ENCODE results near the gene PDXDC1. TPM values are rescaled to one million over a fixed set of nuclear protein-coding genes. Genes with fewer than 3 reads are reported as not detected.
"Not testable (repeated sequence)": the region's sequence is repeated elsewhere in the genome, so short reads cannot be mapped to it uniquely, and the experiment has no call there.

Gene PDXDC1
- total and polyA plus RNA-seq, 9 of the 15 experiments (the other 6 are each of a cell fraction or from before 2014, with no cell fraction given), result 5.1 to 95.4 (median 45.8) TPM

DNA sequence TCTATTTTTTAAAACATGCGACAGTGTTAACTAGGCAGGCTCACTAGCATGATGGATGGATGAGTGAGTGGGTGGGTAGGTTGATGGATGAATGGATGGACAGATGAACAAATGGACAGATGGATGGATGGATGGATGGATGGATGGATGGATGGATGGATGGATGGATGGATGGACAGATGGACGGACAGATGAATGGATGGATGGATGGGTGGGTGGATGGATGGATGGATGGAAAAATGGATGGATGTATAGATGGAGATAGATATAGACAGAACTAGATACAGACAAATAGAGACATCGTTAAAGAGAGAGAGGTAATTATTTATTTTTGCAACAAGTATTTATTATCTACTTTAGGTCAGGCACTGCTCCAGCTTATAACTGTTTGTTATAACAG is 205.1 kb downstream of the PDXDC1 start:
- TF ChIP-seq OTX1 (CRISPR knock-in tag; IDR thresholded peaks at IDR 0.05), result peak; percentile 39; the same call in 1 of the 2 replicates
- CTCF ChIA-PET (ENCODE audit: low intra/inter-chr PET ratio); H3K9me3 ChIP-seq (replicated peaks; ENCODE audit: control insufficient read depth, insufficient read depth, low read depth, low read length); H3K27me3 ChIP-seq (ENCODE audit: control insufficient read depth in 2 of 2, insufficient read depth in 2 of 2, low read length in 2 of 2); in situ Hi-C loops (cut with MboI); intact Hi-C loops (cut with micrococcal nuclease); H3K4me3 ChIP-seq; H4K20me1 ChIP-seq (replicated peaks; ENCODE audit: control insufficient read depth, insufficient read depth, low read length); H3K4me1 ChIP-seq (replicated peaks in 1 of 2; ENCODE audit: control insufficient read depth in 2 of 2, insufficient read depth in 2 of 2, low read length in 2 of 2); H3K27ac ChIP-seq (ENCODE audit: extremely low read depth, low read depth, low read length); ATAC-seq; POLR2A ChIA-PET; H3K36me3 ChIP-seq (ENCODE audit: control insufficient read depth, insufficient read depth, low read length); H3K4me2 ChIP-seq (ENCODE audit: insufficient read depth, low read length); DNase-seq (ENCODE audit: extremely low read depth in 1 of 4, low spot score in 3 of 4); FAIRE-seq; BruUV-seq (replicated peaks); H3K9me1 ChIP-seq (ENCODE audit: control insufficient read depth, insufficient read depth, low read length); H3K9ac ChIP-seq (ENCODE audit: insufficient read depth in 1 of 2, low read depth in 2 of 2, low read length in 2 of 2); H2AFZ ChIP-seq (ENCODE audit: low read depth, low read length): not testable (repeated sequence)
- H3K79me2 ChIP-seq (ENCODE audit: control insufficient read depth, insufficient read depth, low read length), result peaks cover 31% of the 10 kb centered on the region
- 60% methylated on average over 3 of the region's 3 CpGs for WGBS (ENCODE audit: insufficient coverage, low coverage, missing lambda C conversion rate)

DNA sequence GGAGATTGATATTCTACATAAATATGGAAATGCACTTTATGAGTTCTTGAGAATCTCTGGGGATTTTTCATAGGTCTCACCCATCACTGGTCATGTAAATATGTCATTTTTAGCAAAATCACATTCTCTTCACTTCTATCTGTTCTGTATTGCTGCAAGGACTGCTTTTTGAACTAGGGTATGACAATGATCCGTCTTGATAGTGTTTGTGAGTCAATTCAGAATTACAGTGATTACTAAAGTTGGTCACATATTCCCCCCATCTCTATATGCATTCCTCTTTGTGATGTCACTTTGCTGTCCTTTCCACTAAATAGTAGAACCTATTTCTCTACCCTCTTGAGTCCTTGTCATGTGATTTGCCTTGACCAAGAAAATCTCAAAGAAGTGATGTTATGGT is 206.1 kb downstream of the PDXDC1 start:
- 85% methylated on average over 1 of the region's 1 CpG for WGBS (ENCODE audit: insufficient coverage, low coverage, missing lambda C conversion rate)
- intact Hi-C loops (cut with micrococcal nuclease); H3K9me1 ChIP-seq (ENCODE audit: control insufficient read depth, insufficient read depth, low read length); FAIRE-seq; H3K9ac ChIP-seq (ENCODE audit: insufficient read depth in 1 of 2, low read depth in 2 of 2, low read length in 2 of 2); BruUV-seq (replicated peaks); in situ Hi-C loops (cut with MboI); H3K27ac ChIP-seq (ENCODE audit: extremely low read depth, low read depth, low read length); H3K4me2 ChIP-seq (ENCODE audit: insufficient read depth, low read length); H2AFZ ChIP-seq (ENCODE audit: low read depth, low read length); ATAC-seq; H3K4me3 ChIP-seq; POLR2A ChIA-PET; H4K20me1 ChIP-seq (replicated peaks; ENCODE audit: control insufficient read depth, insufficient read depth, low read length); H3K27me3 ChIP-seq (ENCODE audit: control insufficient read depth in 2 of 2, insufficient read depth in 2 of 2, low read length in 2 of 2); H3K9me3 ChIP-seq (replicated peaks; ENCODE audit: control insufficient read depth, insufficient read depth, low read depth, low read length); H3K36me3 ChIP-seq (ENCODE audit: control insufficient read depth, insufficient read depth, low read length); H3K4me1 ChIP-seq (replicated peaks in 1 of 2; ENCODE audit: control insufficient read depth in 2 of 2, insufficient read depth in 2 of 2, low read length in 2 of 2); DNase-seq (ENCODE audit: extremely low read depth in 1 of 4, low spot score in 3 of 4); CTCF ChIA-PET (ENCODE audit: low intra/inter-chr PET ratio): not testable (repeated sequence)
- H3K79me2 ChIP-seq (ENCODE audit: control insufficient read depth, insufficient read depth, low read length), result peaks cover 24% of the 10 kb centered on the region

DNA sequence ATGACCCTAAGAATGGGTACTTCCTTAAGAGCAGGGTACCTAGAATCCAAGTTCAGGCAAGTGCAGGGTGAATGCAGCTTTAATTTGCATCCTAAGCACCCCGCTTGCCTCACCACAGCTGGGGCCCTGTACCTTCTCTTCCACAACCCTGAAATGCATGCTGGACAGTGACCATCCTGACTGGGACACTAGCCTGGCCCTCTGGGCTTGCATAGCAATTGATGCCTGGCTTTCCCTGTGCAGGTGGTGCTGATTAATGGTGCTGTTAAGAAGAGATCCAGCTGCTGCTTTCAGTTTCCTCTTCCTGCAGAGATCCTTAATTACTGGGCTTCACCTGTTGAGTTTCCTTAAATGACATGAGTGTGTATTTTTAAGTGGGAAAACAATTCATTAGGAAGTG is 209.2 kb downstream of the PDXDC1 start:
- FAIRE-seq; H3K9me3 ChIP-seq (replicated peaks; ENCODE audit: control insufficient read depth, insufficient read depth, low read depth, low read length); BruUV-seq (replicated peaks); H4K20me1 ChIP-seq (replicated peaks; ENCODE audit: control insufficient read depth, insufficient read depth, low read length); DNase-seq (ENCODE audit: extremely low read depth in 1 of 4, low spot score in 3 of 4); H3K9me1 ChIP-seq (ENCODE audit: control insufficient read depth, insufficient read depth, low read length); in situ Hi-C loops (cut with MboI); H3K36me3 ChIP-seq (ENCODE audit: control insufficient read depth, insufficient read depth, low read length); H2AFZ ChIP-seq (ENCODE audit: low read depth, low read length); H3K9ac ChIP-seq (ENCODE audit: insufficient read depth in 1 of 2, low read depth in 2 of 2, low read length in 2 of 2); H3K4me3 ChIP-seq; H3K4me2 ChIP-seq (ENCODE audit: insufficient read depth, low read length); CTCF ChIA-PET (ENCODE audit: low intra/inter-chr PET ratio); H3K27me3 ChIP-seq (ENCODE audit: control insufficient read depth in 2 of 2, insufficient read depth in 2 of 2, low read length in 2 of 2); H3K27ac ChIP-seq (ENCODE audit: extremely low read depth, low read depth, low read length); ATAC-seq; intact Hi-C loops (cut with micrococcal nuclease); POLR2A ChIA-PET; H3K4me1 ChIP-seq (replicated peaks in 1 of 2; ENCODE audit: control insufficient read depth in 2 of 2, insufficient read depth in 2 of 2, low read length in 2 of 2): not testable (repeated sequence)
- WGBS (ENCODE audit: insufficient coverage, low coverage, missing lambda C conversion rate), result no CpG with 5 or more reads among the region's 1 CpG
- H3K79me2 ChIP-seq (ENCODE audit: control insufficient read depth, insufficient read depth, low read length), result peaks cover 14% of the 10 kb centered on the region; the same call in 2 of the 3 replicates

All from K562 (cell line).